Hypothalamus (tissue), 51 donors: ENCODE results near the gene RNF11.

Experiments
- DNase-seq, 51 donors: peaks; one replicate each; lab custom pipeline; 2025; lab: John Stamatoyannopoulos, UW

The RNF11 gene

GRCh38 chr1:51255331-51255730 lies 19.3 kb downstream of the RNF11 start:
- DNase-seq, result no peak

GRCh38 chr1:51263147-51263877 lies 27.2 kb downstream of the RNF11 start:
- no peak for DNase-seq

GRCh38 chr1:51264451-51264850 lies 28.4 kb downstream of the RNF11 start:
- no peak for DNase-seq

DNA sequence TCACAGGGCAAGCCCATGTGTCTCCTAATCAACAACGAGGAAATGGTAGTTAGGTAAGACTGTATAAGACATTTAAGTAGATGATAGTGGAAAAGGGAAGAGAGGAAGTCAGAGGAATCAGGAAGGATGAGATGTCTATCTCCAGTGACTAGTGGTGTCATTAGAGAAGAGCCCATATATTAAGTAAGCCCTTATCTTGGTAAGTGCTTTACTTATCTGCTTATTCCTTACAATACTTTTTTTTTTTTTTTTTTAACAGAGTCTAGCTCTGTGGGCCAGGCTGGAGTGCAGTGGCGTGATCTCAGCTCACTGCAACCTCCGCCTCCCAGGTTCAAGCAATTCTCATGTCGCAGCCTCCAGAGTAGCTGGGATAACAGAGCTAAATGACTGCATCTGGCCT lies 29.5 kb downstream of the RNF11 start:
- DNase-seq, result no peak

DNA sequence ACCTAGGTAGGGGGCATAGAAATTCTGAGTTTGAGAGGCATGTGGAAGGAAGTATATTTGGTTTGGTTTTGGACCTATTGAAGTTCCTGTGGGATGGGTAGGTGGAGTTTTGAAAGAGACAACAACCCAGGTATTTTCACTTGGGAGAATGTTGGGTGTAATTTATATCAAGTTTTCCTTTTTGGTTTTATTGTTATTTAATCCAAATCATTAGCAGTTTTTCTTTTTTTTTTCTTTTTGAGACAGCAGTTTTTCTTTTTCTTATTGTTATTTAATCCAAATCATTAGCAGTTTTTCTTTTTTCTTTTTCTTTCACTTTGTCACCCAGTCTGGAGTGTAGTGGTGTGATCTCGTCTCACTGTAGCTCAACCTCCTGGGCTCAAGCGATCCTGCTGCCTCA lies 30.1 kb downstream of the RNF11 start:
- DNase-seq, result no peak

GRCh38 chr1:51266791-51267190 lies 30.7 kb downstream of the RNF11 start:
- DNase-seq, result no peak

DNA sequence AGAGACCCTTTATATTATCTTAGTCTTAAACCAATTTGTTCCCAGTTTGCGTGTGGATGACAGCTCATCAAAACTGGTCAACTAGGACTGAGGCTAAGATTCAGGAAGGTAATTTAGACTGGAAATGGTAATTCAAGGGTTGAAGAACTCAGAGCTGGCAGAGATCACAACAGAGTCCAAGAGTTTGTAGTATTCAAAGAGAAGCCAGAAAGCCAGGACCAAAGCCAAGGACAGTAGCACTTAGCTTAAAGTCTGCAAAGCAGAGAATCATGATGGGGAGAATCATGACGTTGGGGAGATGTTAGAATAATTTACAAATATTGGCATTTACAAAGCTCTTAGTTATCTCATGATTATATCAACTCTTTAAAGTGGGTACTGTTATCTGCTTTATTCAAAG lies 32.6 kb downstream of the RNF11 start:
- no peak for DNase-seq

DNA sequence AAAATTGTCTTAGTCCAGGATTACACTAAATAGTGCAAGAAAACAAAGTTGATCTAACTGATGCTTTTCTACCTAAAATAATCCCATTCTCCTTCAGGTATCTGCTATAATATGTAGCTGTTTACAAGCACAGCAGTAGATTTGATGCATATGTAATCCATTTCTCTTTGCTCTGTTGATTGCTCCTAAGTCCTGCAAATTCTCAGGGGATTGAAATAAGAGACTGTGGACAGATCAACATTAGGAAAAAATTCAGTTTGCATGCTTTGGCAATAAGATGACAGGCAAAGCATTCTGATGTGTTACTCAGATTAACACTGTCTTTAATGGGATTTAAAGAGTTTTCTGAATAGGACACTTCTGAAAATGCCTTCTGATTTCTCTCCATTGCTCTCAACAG lies 34.7 kb downstream of the RNF11 start:
- no peak for DNase-seq

GRCh38 chr1:51272916-51273315 lies 36.8 kb downstream of the RNF11 start:
- no peak for DNase-seq

- no peak for DNase-seq
Observed at GRCh38 chr1:51274676-51275075, 38.6 kb downstream of the RNF11 start.

DNA sequence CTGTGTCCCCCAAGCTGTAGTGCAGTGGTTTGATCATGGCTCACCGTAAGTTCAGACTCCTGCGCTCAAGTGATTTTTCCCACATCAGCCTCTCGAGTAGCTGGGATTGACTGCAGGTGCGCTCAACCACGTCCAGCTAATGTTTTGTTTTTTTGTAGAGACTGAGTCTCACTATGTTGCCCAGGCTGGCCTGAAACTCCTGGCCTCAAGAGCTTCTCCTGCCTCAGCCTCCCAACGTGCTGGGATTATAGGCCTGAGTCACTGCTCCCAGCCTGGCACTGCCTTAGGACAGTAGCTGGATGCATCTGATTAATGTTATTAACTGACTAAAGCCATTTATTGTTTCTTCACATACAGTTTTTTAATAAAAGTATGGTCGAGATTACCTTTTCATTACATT lies 40.2 kb downstream of the RNF11 start:
- no peak for DNase-seq

GRCh38 chr1:51280321-51280978 lies 44.4 kb downstream of the RNF11 start:
- no peak for DNase-seq

GRCh38 chr1:51281807-51282206 lies 45.7 kb downstream of the RNF11 start:
- no peak for DNase-seq

- DNase-seq, result no peak
Observed at GRCh38 chr1:51282605-51283004, 46.5 kb downstream of the RNF11 start.

DNA sequence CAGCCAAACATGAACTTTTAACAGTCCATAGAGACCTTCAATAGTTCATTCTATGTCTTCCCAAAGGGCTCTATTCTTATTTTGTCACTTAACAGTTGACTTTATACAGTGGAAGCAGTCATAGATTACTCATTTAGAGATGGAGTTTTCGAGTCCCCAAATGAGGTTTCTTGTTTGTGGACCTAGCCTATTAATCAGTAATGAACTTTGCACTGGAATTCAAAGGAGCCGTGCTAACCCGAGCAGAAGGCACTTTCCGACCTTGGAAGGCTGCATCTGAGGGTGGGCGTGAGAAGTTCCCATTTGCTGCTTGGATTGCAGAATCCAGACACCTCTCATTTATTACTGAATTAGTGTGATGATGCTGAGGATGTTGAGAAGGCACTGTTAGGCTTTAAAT lies 47.9 kb downstream of the RNF11 start:
- no peak for DNase-seq

- no peak for DNase-seq
Observed at GRCh38 chr1:51284487-51284954, 48.4 kb downstream of the RNF11 start.

DNA sequence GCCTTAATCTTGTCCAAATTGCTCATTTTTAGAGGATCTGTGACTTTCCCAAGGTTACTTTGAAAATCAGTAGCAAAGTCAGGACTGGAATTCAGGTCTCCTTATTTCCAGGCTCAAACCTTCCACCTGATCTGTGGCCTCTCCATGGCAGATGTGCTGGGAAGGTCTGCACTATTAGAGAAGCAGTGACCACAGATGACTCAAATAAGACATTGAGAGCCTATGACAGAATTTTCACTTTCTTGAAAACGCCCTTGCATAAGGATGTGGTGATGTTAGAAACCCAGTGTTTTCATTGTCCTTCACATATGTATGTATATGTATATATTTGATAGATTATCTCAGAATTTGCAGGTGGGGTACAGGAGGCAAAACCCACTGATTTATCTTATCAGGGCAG lies 49.0 kb downstream of the RNF11 start:
- DNase-seq, result no peak

- no peak for DNase-seq
Observed at GRCh38 chr1:51287966-51288365, 51.9 kb downstream of the RNF11 start.

- no peak for DNase-seq
Observed at GRCh38 chr1:51288578-51288977, 52.5 kb downstream of the RNF11 start.

GRCh38 chr1:51289676-51290488 lies 53.8 kb downstream of the RNF11 start:
- no peak for DNase-seq

DNA sequence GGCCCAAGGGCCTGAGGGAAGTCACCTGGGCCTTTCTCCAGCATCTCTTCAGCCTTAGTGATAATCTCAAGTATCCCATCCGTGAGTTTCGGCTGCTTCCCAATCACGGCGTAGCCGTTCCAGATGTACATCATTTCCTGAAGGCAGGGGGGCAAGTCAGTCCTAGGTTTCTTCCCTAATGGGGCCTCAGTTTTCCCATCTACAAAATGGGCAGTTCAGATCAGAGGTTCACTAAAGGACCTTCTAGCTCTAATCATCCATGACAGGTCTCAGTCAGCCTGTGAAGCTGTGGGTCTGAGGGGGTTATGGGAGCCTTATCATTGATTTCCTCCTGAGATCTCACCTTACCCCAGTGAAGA lies 54.4 kb downstream of the RNF11 start:
- DNase-seq, result no peak
